K562 (cell line): ENCODE results near the gene ODAPH. TPM values are rescaled to one million over a fixed set of nuclear protein-coding genes. Genes with fewer than 3 reads are reported as not detected.

Experiments used
- ATAC-seq: fragments of 200-7000 bp; cut with Tn5 transposase; 3 replicates; pipeline ENCODE4 v1.9.1; 2020; ENCODE audit warnings: moderate library complexity
- BruUV-seq: library from RNA; stranded (reverse); fragments of 400-500 nt; replicated peaks from 2 replicates; lab custom pipeline; 2021; lab: Mats Ljungman, UMichigan
- CTCF ChIA-PET: fragments of 300-600 bp; formaldehyde crosslinking; extraction: SDS; loops from one replicate; lab custom pipeline; 2021; ENCODE audit warnings: low intra/inter-chr PET ratio; lab: Yijun Ruan, JAX
- POLR2A ChIA-PET: fragments of 300-600, 350-650 bp; sonication (Branson Sonifier 250); formaldehyde crosslinking; extraction: SDS; loops from one replicate; lab custom pipeline; 2021; ENCODE audit warnings: antibody characterized with exemption, inconsistent platforms; lab: Yijun Ruan, JAX
- DNase-seq, 4 experiments: peaks; one replicate each; pipeline versions ENCODE4 v3.0.0 to v3.0.0-alpha.2; 2011 to 2018; ENCODE audit warnings: low spot score in 3 of 4, mixed read lengths in 3 of 4; ENCODE audit errors: extremely low read depth in 1 of 4
- FAIRE-seq: peaks from 2 replicates; lab custom pipeline; 2011; peaks lifted over from hg19 to GRCh38; lab: Jason Lieb, UNC
- H2AFZ ChIP-seq: 2 replicates; pipeline ENCODE4 v1.6.0; 2011; ENCODE audit warnings: low read depth, low read length, control low read depth, inconsistent platforms
- H3K27ac ChIP-seq: fragments of 200-600 bp; 3 replicates; pipeline ENCODE4 v1.8.0; 2011; ENCODE audit warnings: low read depth, mild to moderate bottlenecking, control low read depth, inconsistent platforms, low read length, moderate library complexity, mixed read lengths; ENCODE audit errors: extremely low read depth
- H3K27me3 ChIP-seq, 2 experiments: fragments of 300-600 bp in 1 of 2; 2 replicates in 1 of 2; 3 replicates in 1 of 2; pipeline versions ENCODE4 v1.6.0 to v1.8.0; 2011; ENCODE audit warnings: inconsistent platforms in 2 of 2, low read length in 2 of 2, mild to moderate bottlenecking in 1 of 2, mixed read lengths in 1 of 2, moderate library complexity in 1 of 2; ENCODE audit not compliant: control insufficient read depth in 2 of 2, insufficient read depth in 2 of 2
- H3K36me3 ChIP-seq: fragments of 300-600 bp; 3 replicates; pipeline ENCODE4 v1.8.0; 2011; ENCODE audit warnings: mild to moderate bottlenecking, low read length, inconsistent platforms; ENCODE audit not compliant: control insufficient read depth, insufficient read depth
- H3K4me1 ChIP-seq, 2 experiments: fragments of 200-600 bp in 1 of 2; replicated peaks in 1 of 2; 2 replicates in 1 of 2; 3 replicates in 1 of 2; pipeline versions ENCODE4 v1.5.1 to v1.8.0; 2011; ENCODE audit warnings: inconsistent platforms in 2 of 2, low read length in 2 of 2, mild to moderate bottlenecking in 1 of 2, mixed read lengths in 1 of 2, moderate library complexity in 1 of 2; ENCODE audit not compliant: control insufficient read depth in 2 of 2, insufficient read depth in 2 of 2
- H3K4me2 ChIP-seq: 2 replicates; pipeline ENCODE4 v1.6.1; 2011; ENCODE audit warnings: low read length, control low read depth, inconsistent platforms, mixed read lengths; ENCODE audit not compliant: insufficient read depth
- H3K4me3 ChIP-seq: fragments of 200-600 bp; sonication (generic), shearing (Covaris generic); 2 replicates; pipeline ENCODE4 v1.5.1; 2016; ENCODE audit warnings: control low read depth, inconsistent platforms
- H3K79me2 ChIP-seq: fragments of 200-600 bp; 3 replicates; pipeline ENCODE4 v1.8.0; 2011; ENCODE audit warnings: low read length, inconsistent platforms; ENCODE audit not compliant: control insufficient read depth, insufficient read depth
- H3K9ac ChIP-seq, 2 experiments: 2 replicates each; pipeline versions ENCODE4 v1.6.0 to v1.6.1; 2011; ENCODE audit warnings: low read depth in 2 of 2, low read length in 2 of 2, control low read depth in 1 of 2, inconsistent platforms in 1 of 2, mild to moderate bottlenecking in 1 of 2, mixed read lengths in 1 of 2; ENCODE audit not compliant: insufficient read depth in 1 of 2
- H3K9me1 ChIP-seq: one replicate; pipeline ENCODE4 v1.6.0; 2011; ENCODE audit warnings: inconsistent platforms, mild to moderate bottlenecking, low read length, moderate library complexity; ENCODE audit not compliant: control insufficient read depth, insufficient read depth
- H3K9me3 ChIP-seq: replicated peaks from 2 replicates; pipeline ENCODE4 v1.5.1; 2011; ENCODE audit warnings: low read depth, low read length, inconsistent platforms; ENCODE audit not compliant: control insufficient read depth, insufficient read depth
- H4K20me1 ChIP-seq: replicated peaks from 2 replicates; pipeline ENCODE4 v1.6.1; 2011; ENCODE audit warnings: low read length, inconsistent platforms, mixed read lengths; ENCODE audit not compliant: control insufficient read depth, insufficient read depth
- ATF7 ChIP-seq: fragments of 450-650 bp; IDR thresholded peaks from 2 replicates; pipeline ENCODE4 v1.7.1; 2014; ENCODE audit warnings: mild to moderate bottlenecking, moderate library complexity
- ELK3 ChIP-seq: fragments of 450-650 bp; formaldehyde crosslinking; IDR thresholded peaks from 2 replicates; pipeline ENCODE4 v1.4.0; 2020; ENCODE audit warnings: mild to moderate bottlenecking
- FOXK2 ChIP-seq, 2 experiments: fragments of 450-650 bp; IDR thresholded peaks in 1 of 2; conservative IDR thresholded peaks in 1 of 2; 2 replicates each; pipeline ENCODE4 v1.6.1; 2016; ENCODE audit warnings: low read depth in 2 of 2, mild to moderate bottlenecking in 1 of 2
- HNRNPK ChIP-seq: fragments of 200-400 bp; formaldehyde crosslinking; IDR thresholded peaks from one replicate; pipeline ENCODE4 v1.6.1; 2018; ENCODE audit warnings: mild to moderate bottlenecking, low read depth, low read length; ENCODE audit not compliant: poor library complexity, severe bottlenecking
- MBD1 ChIP-seq: fragments of 250-450 bp; sonication (Bioruptor Pico); IDR thresholded peaks from 2 replicates; pipeline ENCODE4 v1.8.0; 2022; ENCODE audit warnings: inconsistent platforms
- MCM2 ChIP-seq: fragments of 450-650 bp; IDR thresholded peaks from 2 replicates; pipeline ENCODE4 v1.6.1; 2017; ENCODE audit warnings: low read depth, mild to moderate bottlenecking
- MEIS2 ChIP-seq: fragments of 450-650 bp; IDR thresholded peaks from 2 replicates; pipeline ENCODE4 v1.6.1; 2014; ENCODE audit warnings: mild to moderate bottlenecking; ENCODE audit not compliant: partially characterized antibody
- NUFIP1 ChIP-seq: fragments of 450-650 bp; IDR thresholded peaks from 2 replicates; pipeline ENCODE4 v1.6.1; 2018; ENCODE audit not compliant: partially characterized antibody
- RBM25 ChIP-seq: fragments of 200-400 bp; formaldehyde crosslinking; IDR thresholded peaks from 2 replicates; pipeline ENCODE4 v1.6.1; 2018; ENCODE audit warnings: low read length, low read depth, moderate library complexity; ENCODE audit not compliant: severe bottlenecking
- SMC3 ChIP-seq: conservative IDR thresholded peaks from 2 replicates; pipeline ENCODE4 v1.6.1; 2011; ENCODE audit warnings: low read depth, low read length, improper control_type of control experiment; ENCODE audit not compliant: insufficient read depth
- TCF15 ChIP-seq: fragments of 250-450 bp; sonication (Bioruptor Pico); IDR thresholded peaks from 2 replicates; pipeline ENCODE4 v1.8.0; 2022; ENCODE audit warnings: moderate library complexity, mild to moderate bottlenecking, inconsistent platforms
- TCF7L2 ChIP-seq: fragments of 150-350 bp; IDR thresholded peaks from 2 replicates; pipeline ENCODE4 v1.6.1; 2016; ENCODE audit warnings: low read depth, mild to moderate bottlenecking, low read length, moderate library complexity
- XRCC4 ChIP-seq: IDR thresholded peaks from one replicate; pipeline ENCODE4 v1.6.1; 2011; ENCODE audit not compliant: insufficient read depth, insufficient read length; ENCODE audit errors: extremely low read depth
- ZNF75A ChIP-seq: fragments of 450-650 bp; formaldehyde crosslinking; IDR thresholded peaks from 2 replicates; pipeline ENCODE4 v1.4.0; 2020; ENCODE audit warnings: mild to moderate bottlenecking
- WGBS: fragments of 100-300 bp; shearing (Covaris generic); methylation state at CpG from one replicate; pipeline ENCODE4 v1.1.6; 2016; ENCODE audit warnings: low coverage, mixed read lengths; ENCODE audit not compliant: insufficient coverage; ENCODE audit errors: missing lambda C conversion rate; 5-methylcytosine and 5-hydroxymethylcytosine counted together
- in situ Hi-C: fragments of 300-500 bp; cut with MboI; formaldehyde crosslinking; loops from 4 replicates; pipeline ENCODE4 v1.15.0; 2018; ENCODE audit warnings: inconsistent platforms, mixed read lengths
- intact Hi-C: fragments of 100-400 bp; cut with micrococcal nuclease; formaldehyde crosslinking; loops from 2 replicates; pipeline ENCODE4 v1.14.2; 2022
- polyA plus RNA-seq, 8 experiments: library from polyadenylated mRNA; depleted of rRNA in 4 of 8; stranded (reverse) in 5 of 8; unstranded in 3 of 8; fragments of >200 nt; fragmentation: Nextera tagmentation in 2 of 8; fragmentation: Illumina TruSeq in 1 of 8; extraction: Ambion mirVana in 2 of 8; extraction: Trizol in 1 of 8; gene quantifications; 2 replicates each; pipeline versions ENCODE4 v1.2.1 to v1.2.3, GENCODE V29; 2011 to 2014; ENCODE audit warnings: inconsistent platforms in 1 of 8, missing spikeins in 1 of 8
- total RNA-seq, 7 experiments: library from RNA; depleted of rRNA in 6 of 7; stranded (reverse); fragments of >200 nt in 6 of 7; fragmentation: Illumina TruSeq in 2 of 7; extraction: Trizol in 2 of 7; gene quantifications; 2 replicates each; pipeline versions ENCODE4 v1.2.1 to v1.2.3, GENCODE V29; 2011 to 2021; ENCODE audit warnings: low replicate concordance in 1 of 7
- TF ChIP-seq, protein P1 (sequence below): fragments of 450-650 bp; formaldehyde crosslinking; IDR thresholded peaks from 2 replicates; pipeline ENCODE4 v1.4.0; 2022; ENCODE audit warnings: missing genetic modification characterization

Gene ODAPH
- total and polyA plus RNA-seq, 9 of the 15 experiments (the other 6 are each of a cell fraction or from before 2014, with no cell fraction given) = not detected

- TF ChIP-seq, protein P1, sequence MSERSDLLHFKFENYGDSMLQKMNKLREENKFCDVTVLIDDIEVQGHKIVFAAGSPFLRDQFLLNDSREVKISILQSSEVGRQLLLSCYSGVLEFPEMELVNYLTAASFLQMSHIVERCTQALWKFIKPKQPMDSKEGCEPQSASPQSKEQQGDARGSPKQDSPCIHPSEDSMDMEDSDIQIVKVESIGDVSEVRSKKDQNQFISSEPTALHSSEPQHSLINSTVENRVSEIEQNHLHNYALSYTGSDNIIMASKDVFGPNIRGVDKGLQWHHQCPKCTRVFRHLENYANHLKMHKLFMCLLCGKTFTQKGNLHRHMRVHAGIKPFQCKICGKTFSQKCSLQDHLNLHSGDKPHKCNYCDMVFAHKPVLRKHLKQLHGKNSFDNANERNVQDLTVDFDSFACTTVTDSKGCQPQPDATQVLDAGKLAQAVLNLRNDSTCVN = no peak
- TF ChIP-seq TCF7L2 = no peak
- no peak for TF ChIP-seq RBM25
Observed at GRCh38 chr4:75525086-75525485, 30.8 kb upstream of the ODAPH start (continued).

GRCh38 chr4:75525910-75526309, 30.0 kb upstream of the ODAPH start:
- no peak for DNase-seq
- TF ChIP-seq ATF7 = no peak
- no peak for TF ChIP-seq NUFIP1
- TF ChIP-seq XRCC4 = no peak
- no peak for TF ChIP-seq FOXK2 (conservative IDR thresholded peaks at IDR 0.05 in 1 of 2, IDR thresholded peaks at IDR 0.05 in 1 of 2; ENCODE audit: low read depth in 2 of 2)
- no peak for TF ChIP-seq SMC3
- TF ChIP-seq MEIS2 = no peak
- no peak for TF ChIP-seq HNRNPK
- TF ChIP-seq ZNF75A (CRISPR knock-in tag) = no peak
- TF ChIP-seq MCM2 = no peak
- no peak for TF ChIP-seq ELK3 (CRISPR knock-in tag)
- TF ChIP-seq MBD1 = no peak
- no peak for TF ChIP-seq TCF15 (CRISPR knock-in tag)

More at GRCh38 chr4:75525910-75526309, 30.0 kb upstream of the ODAPH start:
- H3K9me1 ChIP-seq = no peaks in the 10 kb centered on the region
- no peaks in the 10 kb centered on the region; the same call in none of the 2 replicates for H3K9me3 ChIP-seq
- no peaks in the 10 kb centered on the region for H3K4me1 ChIP-seq
- H3K9ac ChIP-seq = no peak overlapping the region
- 64% methylated on average over 1 of the region's 1 CpG for WGBS
- no peak overlapping the region for H2AFZ ChIP-seq
- FAIRE-seq (no peak), ATAC-seq (no peak)
- H3K4me3 ChIP-seq = no peak overlapping the region
- H3K4me2 ChIP-seq = no peak overlapping the region
- H3K27me3 ChIP-seq = no peaks in the 10 kb centered on the region
- CTCF ChIA-PET = no interaction called here
- no TSS peak for BruUV-seq
- in situ Hi-C loops = no loop called here
- peaks cover 72% of the 10 kb centered on the region for H3K36me3 ChIP-seq
- intact Hi-C loops = no loop called here
- H3K27ac ChIP-seq = no peak overlapping the region
- no peaks in the 10 kb centered on the region for H3K79me2 ChIP-seq
- POLR2A ChIA-PET = interaction anchor here (0.7 to 1.8 kb wide), 2 partner anchors 12 to 14 kb away, joined by 3 to 6 read pairs; no protein-coding TSS in a partner anchor
- no peaks in the 10 kb centered on the region for H4K20me1 ChIP-seq
